Ecto neural progenitor cell (in vitro differentiated cells): Measurements from ENCODE around the gene C13orf46.

ENCODE experiments used
- DNase-seq: peaks from one replicate; pipeline ENCODE4 v3.0.0-alpha.2; 2018; ENCODE audit warnings: low spot score

Gene C13orf46

DNA sequence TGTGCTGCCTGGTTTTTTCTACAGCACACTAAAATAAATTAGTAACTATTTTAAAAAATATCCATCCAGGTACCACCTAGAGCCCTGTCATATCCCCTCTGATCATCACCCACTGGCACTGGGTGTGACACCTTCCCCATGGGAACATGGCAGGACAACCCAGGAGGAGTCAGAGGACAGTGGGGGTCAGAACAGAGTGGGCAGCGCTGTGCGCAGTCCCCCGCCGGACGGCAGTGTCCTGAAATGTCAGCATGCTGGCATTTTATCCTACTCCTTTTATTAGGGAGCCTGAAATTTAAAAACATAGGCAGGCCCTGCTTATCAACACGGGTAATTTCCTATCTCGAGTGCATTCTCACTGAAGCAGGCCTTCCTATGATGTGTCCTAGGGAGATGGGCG lies 67.9 kb downstream of the C13orf46 start:
- DNase-seq: no peak

DNA sequence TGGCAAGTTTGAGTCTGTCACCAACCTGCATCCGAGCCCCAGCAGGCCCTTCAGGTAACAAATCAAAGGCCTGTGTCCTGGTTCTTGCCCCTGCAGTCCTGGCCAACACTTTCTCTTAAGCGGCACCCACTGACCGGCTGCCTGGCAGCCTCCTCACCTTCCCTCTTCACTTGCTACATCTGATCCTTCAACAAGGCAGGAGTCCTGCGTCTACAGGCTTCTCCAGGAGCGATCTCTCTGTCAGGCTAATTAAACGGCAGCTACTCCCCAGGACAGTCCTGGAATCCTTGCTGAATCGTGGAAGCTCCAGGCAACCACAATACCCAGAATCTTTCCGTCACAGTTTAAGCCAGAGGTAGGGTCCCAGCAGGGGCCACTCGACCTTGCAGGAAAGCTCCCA lies 68.9 kb downstream of the C13orf46 start:
- no peak for DNase-seq

DNA sequence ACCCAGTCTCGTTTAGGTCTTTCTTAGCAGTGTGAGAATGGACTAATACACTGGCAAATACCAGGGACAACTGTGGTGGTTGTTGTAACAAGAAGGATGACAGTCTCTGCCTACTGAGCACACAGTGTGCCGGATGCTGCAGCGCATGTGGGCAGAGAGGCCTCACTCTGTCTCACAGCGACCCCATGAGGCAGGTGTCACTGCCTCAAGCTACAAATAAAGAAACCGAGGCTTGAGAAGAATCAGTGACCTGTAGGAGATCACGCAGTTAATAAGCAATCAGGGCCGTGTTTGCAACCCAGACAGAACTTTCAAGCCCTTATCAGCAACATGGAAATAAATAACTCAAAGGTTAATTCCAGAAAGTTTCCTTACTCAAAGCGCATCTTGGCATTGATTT lies 69.5 kb downstream of the C13orf46 start:
- no peak for DNase-seq

DNA sequence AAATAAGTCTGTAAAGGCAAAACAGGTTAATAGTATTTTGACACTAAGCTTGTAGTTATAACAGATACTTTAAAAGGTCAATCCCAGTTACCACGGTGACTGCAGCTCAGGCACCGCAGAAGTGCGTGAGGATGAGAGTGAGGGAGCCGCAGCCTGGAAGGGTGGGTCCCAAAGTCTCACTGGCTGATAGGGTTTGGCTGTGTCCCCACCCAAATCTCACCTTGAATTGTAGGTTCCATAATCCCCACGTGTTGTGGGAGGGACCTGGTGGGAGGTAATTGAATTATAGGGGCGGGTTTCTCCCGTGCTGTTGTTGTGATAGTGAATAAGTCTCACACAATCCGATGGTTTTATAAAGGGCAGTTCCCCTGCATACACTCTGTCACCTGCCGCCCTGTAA lies 70.0 kb downstream of the C13orf46 start:
- DNase-seq: no peak
